Stimulated activated CD4-positive, alpha-beta T cell treated with anti-CD3 and anti-CD28 coated beads, Interleukin-4, amount 100 ng/mL, for 48 hours (primary cell): ENCODE measurements around the gene SDCCAG8.

Experiments used
- DNase-seq, 2 donors: peaks; one replicate each; pipeline ENCODE4 v3.0.0-alpha.2; 2020; ENCODE audit warnings: low read depth in 2 of 2

SDCCAG8 gene

DNA sequence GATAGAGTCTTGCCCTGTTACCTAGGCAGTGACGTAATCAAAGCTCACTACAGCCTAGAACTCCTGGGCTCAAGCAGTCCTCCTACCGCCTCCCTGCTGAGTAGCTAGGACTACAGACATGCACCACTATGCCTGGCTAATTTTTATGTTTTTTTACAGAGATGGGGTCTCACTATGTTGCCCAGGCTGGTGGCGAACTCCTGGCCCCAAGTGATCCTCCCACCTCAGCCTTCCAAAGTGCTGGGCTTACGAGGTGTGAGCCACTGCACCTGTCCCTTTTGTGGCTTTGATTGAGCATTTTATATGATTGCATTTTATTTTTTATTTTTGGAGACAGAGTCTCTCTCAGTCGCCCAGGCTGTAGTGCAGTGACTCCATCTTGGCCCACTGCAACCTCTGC, 25.8 kb downstream of the SDCCAG8 start:
- no peak for DNase-seq

DNA sequence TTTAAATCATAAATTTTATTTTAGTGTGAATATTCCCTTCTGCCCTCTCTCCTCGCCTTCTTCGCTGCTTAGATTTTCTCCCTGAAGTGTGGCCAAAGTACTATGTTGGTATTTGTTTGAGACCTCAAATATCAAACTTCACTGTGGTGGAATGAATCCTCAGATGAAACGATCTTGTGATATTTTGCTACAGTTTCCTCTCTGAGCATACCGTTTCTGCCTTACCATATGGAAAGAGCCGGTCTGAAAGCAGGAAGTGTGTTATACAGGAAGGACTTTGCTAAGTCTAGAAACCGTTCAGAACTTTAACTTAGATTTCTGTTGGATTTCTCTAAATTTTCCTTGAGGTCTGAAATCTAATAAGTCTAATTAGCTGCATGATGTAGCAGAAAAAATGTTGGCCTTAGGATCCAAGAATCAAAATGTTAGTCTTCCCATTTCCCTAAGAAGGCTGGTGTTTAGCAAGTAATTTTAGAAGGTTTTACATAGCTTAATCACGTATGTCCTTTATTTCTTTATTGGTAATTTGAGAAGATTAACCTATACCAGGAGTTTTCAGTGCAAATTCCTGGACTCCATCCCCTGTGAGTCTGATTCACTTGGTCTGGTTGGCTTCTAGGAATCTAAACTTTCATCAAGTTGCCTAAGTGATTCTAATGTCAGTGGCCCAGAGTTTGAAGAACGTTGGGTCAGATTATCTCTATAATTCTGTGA, 30.7 kb downstream of the SDCCAG8 start:
- DNase-seq, result no peak

DNA sequence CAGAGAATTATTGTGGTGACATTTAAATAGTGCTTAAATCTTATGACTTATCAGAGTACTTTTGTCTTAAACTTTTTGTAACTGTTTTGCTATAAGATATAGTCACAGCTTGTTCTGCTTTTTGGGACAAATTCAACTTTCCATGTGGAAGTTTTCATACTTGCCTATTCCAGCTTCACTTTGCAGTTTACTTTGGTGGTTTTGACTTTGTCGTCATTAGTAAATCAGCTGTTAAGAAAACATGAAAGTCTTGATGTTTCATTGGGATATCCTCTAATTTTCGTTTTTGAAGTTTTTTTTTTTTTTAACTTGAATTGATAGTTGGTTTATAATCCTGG, 31.3 kb downstream of the SDCCAG8 start:
- no peak for DNase-seq

DNA sequence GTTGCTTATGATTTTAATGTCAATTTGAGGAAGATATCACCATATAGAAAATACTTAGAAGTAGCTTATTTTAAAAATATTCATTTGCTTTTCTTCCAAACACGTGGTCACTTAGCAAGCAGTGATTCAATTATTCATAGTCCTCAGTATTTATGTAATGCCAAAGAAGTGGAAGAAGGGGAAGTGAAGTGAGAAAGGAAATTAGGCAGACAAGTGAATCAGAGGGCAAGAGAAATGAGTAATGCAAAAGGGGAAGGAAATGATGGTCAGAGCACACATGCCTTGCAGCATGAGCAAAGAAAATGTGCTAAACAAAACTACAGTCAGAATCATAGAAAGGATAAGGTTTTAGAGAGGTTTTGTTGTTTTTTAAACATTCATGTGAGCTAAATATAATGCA, 31.8 kb downstream of the SDCCAG8 start:
- DNase-seq, result no peak

DNA sequence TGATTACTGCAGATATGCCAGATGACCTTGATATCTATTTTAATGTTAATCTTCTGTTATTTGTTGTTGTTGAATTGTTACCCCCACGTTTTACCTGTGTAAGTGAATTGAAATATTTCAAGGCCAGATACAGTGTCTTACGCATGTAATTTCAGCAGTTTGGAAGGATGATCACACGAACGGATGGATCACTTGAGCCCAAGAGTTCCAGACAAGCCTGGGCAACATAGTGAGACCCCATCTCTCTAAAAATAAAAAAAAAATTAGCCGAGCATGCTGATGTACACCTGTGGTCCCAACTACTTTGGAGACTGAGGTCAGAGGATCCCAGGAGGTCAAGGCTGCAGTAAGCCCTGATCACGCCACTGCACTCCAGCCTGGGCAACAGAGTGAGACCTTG, 32.2 kb downstream of the SDCCAG8 start:
- DNase-seq, result no peak

DNA sequence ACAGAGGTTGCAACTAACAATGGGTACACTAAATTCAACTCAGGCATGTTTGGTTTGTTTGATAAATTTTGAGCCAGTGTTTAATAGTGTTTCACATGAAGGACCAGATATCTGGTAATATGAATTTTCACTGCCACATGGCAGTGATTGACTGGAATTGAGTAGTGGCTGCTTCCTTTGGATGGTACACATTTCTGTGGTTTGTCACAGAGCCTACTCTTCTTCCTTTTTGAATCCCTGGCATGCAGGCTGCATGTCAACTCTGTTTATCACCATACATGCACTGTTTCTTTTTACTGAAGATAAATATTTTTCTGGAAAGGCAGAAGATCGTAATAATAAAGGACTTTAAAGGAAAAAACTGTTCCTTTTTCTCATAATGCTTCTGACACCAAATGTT, 35.5 kb downstream of the SDCCAG8 start:
- DNase-seq, result no peak

DNA sequence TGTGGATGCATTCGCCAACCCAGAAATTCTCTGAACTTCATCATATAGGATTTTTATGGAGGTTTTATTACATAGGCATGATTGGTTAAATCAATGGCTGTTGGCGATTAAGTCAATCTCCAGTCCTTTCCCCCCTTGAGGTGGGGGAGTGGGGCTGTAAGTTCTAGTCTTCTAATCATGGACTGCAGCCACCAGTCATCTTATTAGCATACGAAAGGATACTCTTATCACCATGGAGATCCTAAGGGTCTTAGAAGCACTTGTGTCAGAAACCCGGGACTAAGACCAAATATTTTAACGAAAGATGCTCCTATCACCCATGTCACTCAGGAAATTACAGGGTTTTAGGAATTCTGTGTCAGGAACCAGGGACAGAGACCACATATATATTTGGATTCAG, 36.3 kb downstream of the SDCCAG8 start:
- no peak for DNase-seq

DNA sequence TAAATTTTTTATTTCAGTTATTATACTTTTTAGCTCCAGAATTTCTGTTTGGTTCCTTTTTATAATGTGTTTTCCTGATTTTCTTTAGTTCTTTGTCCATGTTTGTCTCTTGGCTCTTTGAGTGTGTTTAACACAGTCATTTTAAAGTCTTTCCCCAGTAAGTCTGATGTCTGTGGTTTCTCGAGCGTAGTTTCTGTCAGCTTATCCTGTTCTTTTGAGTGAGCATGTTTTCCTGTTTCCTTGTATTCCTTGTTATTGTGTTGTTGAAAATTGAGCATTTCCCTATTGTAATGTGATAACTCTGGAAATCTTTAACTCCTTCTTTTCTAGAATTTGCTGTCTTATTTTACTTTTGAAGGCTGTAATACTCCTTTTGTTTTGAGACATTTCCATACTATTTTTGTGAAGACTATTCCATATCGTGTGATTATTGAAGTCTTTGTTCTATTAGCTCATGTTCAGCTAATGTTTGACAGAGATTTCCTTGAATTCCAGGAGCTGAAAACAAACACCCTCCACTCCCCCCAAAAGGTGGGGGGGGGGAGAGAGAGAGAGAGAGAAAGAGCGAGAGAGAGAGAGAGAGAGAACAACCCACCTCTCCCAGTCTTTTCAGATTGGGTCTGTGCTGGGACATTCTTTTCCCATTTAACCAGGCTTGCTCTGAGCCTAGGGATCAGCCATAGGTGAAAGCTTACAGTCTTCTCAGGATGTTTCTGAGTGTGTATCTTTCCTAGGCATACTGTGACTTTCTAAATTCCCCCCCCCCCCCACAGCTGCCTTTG, 38.3 kb downstream of the SDCCAG8 start:
- DNase-seq, result no peak

DNA sequence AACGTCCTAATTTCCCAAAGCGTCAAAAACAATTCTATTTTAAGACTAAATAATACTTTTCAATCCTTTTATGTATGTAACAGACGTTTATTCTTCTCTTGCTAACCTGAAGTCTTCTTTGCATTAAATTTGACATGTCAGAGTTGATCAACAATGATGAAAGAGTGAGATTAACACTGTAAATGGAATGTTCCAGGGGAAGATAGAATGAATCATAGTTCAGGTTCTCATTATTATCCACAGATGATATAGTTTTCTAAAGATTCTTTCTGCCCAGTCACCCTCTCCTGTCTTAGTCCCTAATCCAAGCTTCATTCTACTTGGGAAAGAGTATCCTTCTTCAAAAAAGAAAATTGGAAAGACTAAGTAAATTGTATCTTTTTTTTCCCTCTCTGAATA, 38.9 kb downstream of the SDCCAG8 start:
- no peak for DNase-seq

DNA sequence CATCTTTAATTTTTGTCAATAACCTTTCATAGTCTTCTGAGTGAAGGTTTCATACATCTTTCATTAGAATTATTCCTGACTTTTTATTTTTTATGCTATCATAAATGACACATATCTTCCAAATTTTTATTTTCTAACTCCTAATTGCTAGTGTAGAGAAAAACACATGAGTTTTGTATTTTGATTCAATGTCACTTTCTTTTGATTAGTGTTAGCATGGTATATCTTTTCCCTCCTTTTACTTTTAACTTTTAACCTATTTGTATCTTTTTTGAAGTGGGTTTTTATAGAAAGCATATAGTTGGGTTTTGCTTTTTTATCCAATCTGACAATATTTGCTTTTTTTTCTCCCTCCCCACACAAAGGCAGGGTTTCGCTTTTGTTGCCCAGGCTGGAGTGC, 43.2 kb downstream of the SDCCAG8 start:
- DNase-seq, result no peak

DNA sequence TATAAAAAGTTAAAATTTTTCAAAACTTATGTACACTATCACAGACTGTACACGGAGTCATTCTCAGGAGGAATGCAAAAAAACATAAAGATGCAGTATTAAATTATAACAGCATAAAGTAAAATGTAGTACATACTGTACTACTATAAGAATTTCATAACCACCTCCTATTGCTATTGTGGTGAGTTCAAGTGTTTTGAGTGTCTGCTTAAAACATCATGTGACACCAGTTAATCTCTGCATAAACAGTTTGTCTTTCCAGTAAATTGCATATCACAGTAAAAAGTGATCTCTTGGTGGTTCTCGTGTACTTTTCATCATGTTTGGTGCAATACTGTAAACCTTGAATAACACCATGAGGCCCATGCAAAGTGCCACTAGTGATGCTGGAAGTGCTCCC, 45.2 kb downstream of the SDCCAG8 start:
- DNase-seq, result no peak

DNA sequence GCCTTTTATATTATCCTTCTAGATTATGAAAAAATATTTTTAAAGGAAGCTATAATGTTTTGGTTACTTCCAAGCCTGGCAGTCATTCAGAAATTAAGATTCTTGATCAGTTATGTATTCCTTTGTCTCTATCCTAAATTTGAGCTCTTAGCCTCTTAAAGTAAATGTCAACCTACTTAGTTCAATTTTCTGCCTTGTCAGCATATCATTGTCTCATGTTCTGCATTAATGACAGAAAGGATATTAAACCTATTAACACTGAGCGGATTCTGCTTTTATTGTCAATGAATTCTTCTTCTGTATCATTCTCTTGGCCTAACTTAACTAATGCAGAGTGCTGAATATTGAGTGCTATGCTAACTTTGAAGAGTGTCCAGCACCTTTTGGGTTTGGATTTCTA, 56.0 kb downstream of the SDCCAG8 start:
- no peak for DNase-seq

DNA sequence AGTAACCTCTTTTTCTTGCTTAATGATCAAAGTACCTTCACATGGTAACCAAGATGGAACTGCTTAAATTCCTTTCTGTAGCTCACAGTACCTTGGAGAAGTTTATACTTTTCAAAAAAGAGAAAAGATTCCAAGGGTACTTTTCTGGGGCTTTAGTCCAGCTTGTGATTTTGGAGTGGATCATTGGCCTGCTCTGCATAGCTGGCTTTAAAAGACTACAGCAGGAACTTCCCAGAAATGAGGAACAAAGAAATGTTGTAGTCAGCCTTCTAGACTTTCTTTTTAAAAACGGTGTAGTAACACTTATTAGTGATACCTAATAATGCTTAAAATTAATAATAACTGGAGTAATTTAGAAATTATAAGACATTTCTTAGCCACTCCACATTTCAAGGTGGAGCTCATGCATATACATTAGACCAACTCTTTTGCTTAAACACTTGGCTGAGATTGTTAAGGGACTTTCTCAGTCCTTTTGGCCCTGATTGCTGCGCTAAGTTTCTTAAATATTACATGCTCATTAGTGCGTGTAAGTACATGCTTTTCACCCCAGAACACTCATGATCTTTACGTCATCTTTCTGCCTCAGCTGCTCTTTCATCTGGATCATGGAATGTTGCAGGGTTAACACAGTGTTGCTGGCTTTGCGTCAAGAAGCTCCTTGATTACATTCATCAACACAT, 57.3 kb downstream of the SDCCAG8 start:
- no peak for DNase-seq

DNA sequence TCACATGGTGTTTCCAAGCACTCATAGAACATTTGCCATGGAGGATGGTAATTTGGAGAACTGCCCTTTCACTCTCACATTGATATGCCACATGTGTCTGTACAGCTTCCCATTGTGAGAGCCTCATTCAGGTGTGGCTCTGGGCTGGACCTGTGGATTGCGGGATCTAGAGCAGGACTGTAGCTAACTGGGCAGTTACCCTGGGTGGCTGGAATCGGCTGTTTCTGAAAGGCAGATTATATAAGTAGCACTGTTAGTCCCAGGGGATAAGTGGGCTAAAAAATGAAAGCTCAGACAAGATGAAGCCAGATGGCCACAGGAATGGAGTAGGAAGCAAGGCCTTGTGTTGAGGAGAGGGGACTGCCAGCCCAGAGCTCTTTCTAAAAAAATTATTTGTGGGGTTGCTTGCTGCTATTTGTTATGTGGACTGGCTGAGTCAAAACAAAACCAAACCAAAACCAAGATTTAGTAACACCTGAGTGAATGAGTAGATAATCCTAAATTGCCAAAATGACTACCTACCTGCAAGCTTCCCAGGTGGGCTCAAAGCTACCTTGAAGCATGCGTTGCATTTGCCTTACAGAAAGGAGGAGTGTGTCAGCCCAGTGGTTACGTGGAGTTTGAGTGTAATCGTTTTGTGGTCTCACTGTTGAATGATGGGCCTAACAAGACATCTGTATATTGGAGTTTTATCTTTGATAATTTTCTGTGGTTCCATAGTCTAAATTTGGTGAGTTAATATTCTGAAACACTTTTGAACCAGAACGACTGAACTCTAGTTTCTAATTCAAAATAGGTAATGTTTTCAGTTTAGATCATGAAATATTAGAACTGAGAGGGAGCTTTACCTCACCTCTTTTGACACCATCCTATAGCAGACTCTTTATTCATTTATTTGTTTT, 58.0 kb downstream of the SDCCAG8 start:
- no peak for DNase-seq

DNA sequence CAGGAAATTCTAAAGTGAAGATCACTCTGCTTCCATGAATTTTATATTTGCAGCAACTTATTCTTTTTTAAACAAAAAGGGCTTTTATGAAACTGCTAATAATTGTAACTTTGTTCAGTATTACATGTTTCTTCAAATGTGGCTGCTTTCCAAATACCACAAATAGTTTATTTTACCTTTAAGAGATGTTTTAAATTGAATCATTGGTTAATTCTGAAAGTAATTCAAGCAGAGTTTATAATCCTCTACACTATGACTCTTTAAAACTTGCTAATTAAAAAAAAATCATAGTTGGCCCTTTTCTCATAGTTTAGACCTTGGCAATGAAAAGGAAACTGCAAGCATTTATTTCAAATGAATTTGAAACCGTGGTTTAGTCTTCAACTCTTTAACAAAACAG, 59.6 kb downstream of the SDCCAG8 start:
- no peak for DNase-seq

DNA sequence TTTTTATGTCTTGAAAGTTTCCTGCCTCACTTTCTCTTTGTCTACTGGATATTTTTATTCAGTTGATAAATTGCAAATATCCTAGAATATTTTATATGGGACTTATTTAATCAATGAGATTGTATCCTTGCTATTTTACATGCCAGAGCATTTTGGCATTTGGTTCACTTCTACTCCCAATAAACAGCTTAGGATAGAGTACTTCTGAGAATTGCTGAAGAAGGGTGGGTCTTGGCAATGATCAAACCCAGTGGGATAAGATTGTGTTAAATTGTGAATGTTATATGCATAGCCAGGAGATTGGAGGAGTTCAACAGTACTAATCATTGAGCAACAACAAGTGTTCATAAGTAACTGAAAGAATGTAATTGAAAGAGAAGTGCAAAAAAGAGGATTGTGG, 60.1 kb downstream of the SDCCAG8 start:
- DNase-seq, result no peak

DNA sequence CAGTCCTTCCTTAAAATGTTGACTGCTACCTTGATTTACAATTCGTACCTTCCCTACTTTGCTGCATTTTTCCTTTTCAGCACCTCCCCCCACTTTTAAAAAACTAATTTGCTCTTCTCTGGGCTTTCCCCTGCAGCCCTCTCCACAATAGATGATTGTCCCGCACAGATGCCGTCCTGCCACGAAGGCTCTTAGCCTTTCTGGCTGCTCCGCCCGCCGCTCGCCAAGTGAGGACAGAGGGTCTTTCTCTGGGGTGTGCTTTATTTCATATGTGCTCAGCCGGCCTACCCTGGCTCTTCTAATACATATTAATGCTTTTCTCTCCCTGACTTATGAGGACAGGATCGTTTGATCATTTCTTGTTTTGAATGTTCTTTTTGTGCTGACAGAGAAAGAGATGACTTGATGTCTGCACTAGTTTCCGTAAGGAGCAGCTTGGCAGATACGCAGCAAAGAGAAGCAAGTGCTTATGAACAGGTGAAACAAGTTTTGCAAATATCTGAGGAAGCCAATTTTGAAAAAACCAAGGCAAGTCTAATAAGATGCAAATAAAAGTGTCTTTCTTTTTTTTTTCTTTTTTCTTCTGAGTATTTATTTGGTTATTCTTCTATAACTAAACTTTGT, 60.6 kb downstream of the SDCCAG8 start:
- DNase-seq, result no peak

DNA sequence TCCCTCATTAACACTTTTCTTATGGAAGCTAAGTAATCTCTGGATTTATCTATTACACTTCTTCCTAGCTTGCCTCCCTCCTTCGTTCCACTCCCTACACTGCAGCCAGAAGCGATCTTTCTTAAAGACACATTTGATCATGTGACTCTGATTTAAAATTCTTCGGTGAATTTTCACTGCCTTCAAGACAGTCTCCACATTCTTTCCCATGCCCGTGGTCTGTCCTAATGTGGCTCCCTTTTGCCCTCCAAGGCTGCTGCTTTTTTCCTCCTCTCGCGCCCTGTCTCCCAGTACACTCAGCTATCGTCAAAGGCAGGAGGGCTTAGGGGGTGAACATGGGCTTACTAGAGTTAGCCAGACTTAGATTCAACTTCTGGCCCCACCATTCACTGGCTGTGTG, 64.4 kb downstream of the SDCCAG8 start:
- no peak for DNase-seq

DNA sequence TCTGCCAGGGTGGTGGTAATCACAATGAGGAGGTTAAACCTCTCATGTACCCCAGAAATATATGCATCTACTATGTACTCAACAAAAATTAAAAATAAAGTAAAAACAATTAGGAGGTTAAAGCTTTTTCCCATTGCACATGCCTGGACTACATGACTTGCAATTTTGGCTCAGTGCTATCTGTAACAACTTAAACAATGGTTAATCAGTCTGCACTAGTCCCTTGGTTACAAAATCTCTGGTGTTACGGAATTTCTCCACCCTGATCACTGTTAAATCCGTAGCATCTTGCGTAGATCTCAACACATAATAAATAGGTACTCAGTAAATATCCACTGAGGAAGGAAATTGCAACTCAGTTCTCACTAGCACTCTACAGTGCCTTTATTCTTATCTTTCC, 66.5 kb downstream of the SDCCAG8 start:
- no peak for DNase-seq

DNA sequence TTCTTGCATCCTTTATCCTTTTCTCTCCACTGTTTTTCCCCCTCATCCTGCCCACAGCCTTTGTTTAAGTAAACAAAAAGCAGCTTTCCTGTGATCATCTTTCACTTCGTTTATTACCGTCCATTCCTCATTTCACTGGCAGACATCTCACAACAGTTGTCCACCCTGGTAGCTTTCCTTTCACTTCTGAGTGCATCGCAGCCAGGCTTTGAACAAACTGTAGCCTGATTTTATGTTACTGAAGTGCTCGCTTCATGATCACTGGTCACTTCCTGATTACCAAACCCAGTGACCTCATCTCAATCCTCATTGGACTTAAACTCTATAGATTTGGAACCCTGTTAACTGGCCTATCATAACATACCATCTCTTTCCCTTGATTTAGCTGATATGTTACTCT, 67.7 kb downstream of the SDCCAG8 start:
- no peak for DNase-seq

DNA sequence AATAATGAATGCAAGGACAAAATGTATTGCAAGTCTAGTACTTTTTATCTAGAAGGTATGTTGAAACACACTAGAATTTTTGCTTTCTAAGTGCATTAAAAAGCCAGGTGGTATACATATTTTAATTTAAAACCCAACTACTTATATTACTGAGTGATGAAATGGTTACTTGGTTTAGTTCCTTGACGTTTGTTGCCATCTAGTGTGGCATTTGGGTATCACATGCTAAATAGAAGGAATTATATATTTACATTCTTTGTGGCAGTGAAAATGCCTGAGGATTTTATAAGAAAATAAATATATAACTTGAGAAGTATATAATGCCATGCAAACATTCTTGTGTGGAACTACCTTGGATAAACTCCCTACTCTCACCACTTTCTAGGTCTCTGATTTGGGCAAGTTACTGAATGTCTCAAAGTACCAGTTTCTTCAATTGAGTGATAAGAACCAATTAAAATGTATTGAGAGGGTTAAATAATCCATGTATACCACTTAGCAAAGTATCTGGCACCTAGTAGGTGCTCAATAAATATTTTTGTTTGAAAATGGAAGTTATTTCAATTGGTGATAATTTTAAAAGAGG, 69.6 kb downstream of the SDCCAG8 start:
- no peak for DNase-seq
